PC-3 (cell line): Measurements from ENCODE around the gene ZMIZ1. TPM values are rescaled to one million over a fixed set of nuclear protein-coding genes. Genes with fewer than 3 reads are reported as not detected.

Experiments used
- ATAC-seq: fragments of 200-7000 bp; cut with Tn5 transposase; 2 replicates; pipeline ENCODE4 v1.9.1; 2020; ENCODE audit warnings: mild to moderate bottlenecking, moderate library complexity
- BruUV-seq: library from RNA; stranded (reverse); fragments of 400-500 nt; replicated peaks from 2 replicates; lab custom pipeline; 2021; lab: Mats Ljungman, UMichigan
- CTCF ChIA-PET: fragments of 300-600 bp; sonication (Branson Sonifier 250); formaldehyde crosslinking; loops from one replicate; lab custom pipeline; 2022; ENCODE audit warnings: antibody characterized with exemption; lab: Charles Lee
- POLR2A ChIA-PET: fragments of 300-600 bp; sonication (Branson Sonifier 250); formaldehyde crosslinking; loops from one replicate; lab custom pipeline; 2022; ENCODE audit warnings: antibody characterized with exemption; ENCODE audit not compliant: unreplicated experiment; lab: Charles Lee
- DNase-seq: peaks from one replicate; pipeline ENCODE4 v3.0.0-alpha.2; 2015
- H2AFZ ChIP-seq: fragments of 300-600 bp; sonication (generic); 2 replicates; pipeline ENCODE4 v1.6.0; 2016; ENCODE audit warnings: antibody characterized with exemption, low read length
- H3F3A ChIP-seq: fragments of 300-600 bp; sonication (generic); one replicate; pipeline ENCODE4 v1.6.0; 2017; ENCODE audit warnings: antibody characterized with exemption, low read length, control low read depth, mild to moderate bottlenecking; ENCODE audit not compliant: unreplicated experiment
- H3K27ac ChIP-seq: fragments of 300-600 bp; sonication (generic); 2 replicates; pipeline ENCODE4 v1.5.1; 2016; ENCODE audit warnings: mild to moderate bottlenecking, low read length
- H3K27me3 ChIP-seq: fragments of 300-600 bp; sonication (generic); 2 replicates; pipeline ENCODE4 v1.6.1; 2016; ENCODE audit warnings: low read length, mixed read lengths
- H3K36me3 ChIP-seq: fragments of 300-600 bp; sonication (generic); 2 replicates; pipeline ENCODE4 v1.6.1; 2016; ENCODE audit warnings: low read depth, mixed run types, low read length, mixed read lengths
- H3K4me1 ChIP-seq: fragments of 300-600 bp; sonication (generic); 2 replicates; pipeline ENCODE4 v1.5.1; 2016; ENCODE audit warnings: low read length; ENCODE audit not compliant: insufficient read depth
- H3K4me2 ChIP-seq: fragments of 300-600 bp; sonication (generic); 2 replicates; pipeline ENCODE4 v1.6.0; 2016; ENCODE audit warnings: low read length
- H3K4me3 ChIP-seq: fragments of 300-600 bp; sonication (generic); 2 replicates; pipeline ENCODE4 v1.5.1; 2016; ENCODE audit warnings: mild to moderate bottlenecking, low read length, mixed read lengths
- H3K79me2 ChIP-seq: fragments of 300-600 bp; sonication (generic); 2 replicates; pipeline ENCODE4 v1.6.1; 2017; ENCODE audit warnings: low read length, mixed read lengths
- H3K9ac ChIP-seq: fragments of 300-600 bp; sonication (generic); 2 replicates; pipeline ENCODE4 v1.6.0; 2016; ENCODE audit warnings: mild to moderate bottlenecking, low read length
- H3K9me2 ChIP-seq: fragments of 300-600 bp; sonication (generic); replicated peaks from 2 replicates; pipeline ENCODE4 v1.6.1; 2016; ENCODE audit warnings: mixed run types, low read length, mixed read lengths
- H3K9me3 ChIP-seq: fragments of 300-600 bp; sonication (generic); 2 replicates; pipeline ENCODE4 v1.6.1; 2016; ENCODE audit warnings: low read length, mixed read lengths
- H4K20me1 ChIP-seq: fragments of 300-600 bp; sonication (generic); 2 replicates; pipeline ENCODE4 v1.6.1; 2016; ENCODE audit warnings: low read length, mixed read lengths
- EZH2 ChIP-seq: fragments of 300-600 bp; sonication (generic); IDR thresholded peaks from one replicate; pipeline ENCODE4 v1.6.1; 2017; ENCODE audit warnings: antibody characterized with exemption, mild to moderate bottlenecking, low read length; ENCODE audit not compliant: unreplicated experiment
- EZH2phosphoT487 ChIP-seq: fragments of 300-600 bp; sonication (generic); IDR thresholded peaks from 2 replicates; pipeline ENCODE4 v1.6.1; 2018; ENCODE audit warnings: mild to moderate bottlenecking, antibody characterized with exemption, low read length, borderline replicate concordance
- intact Hi-C: fragments of 100-400 bp; cut with micrococcal nuclease; formaldehyde crosslinking; loops from 2 replicates; pipeline ENCODE4 v1.9.0; 2023
- total RNA-seq: library from RNA; depleted of rRNA; stranded (reverse); fragments of >200 nt; gene quantifications from 2 replicates; pipeline ENCODE4 v1.2.3, GENCODE V29; 2014
- TF ChIP-seq, protein P1 (sequence below): fragments of 300-600 bp; sonication (generic); conservative IDR thresholded peaks from 2 replicates; pipeline ENCODE4 v1.5.1; 2017; ENCODE audit warnings: antibody characterized with exemption, low read depth, mild to moderate bottlenecking, low read length

ZMIZ1 gene
- total RNA-seq, 1 experiment from 2014 or later: 55.4 TPM

DNA sequence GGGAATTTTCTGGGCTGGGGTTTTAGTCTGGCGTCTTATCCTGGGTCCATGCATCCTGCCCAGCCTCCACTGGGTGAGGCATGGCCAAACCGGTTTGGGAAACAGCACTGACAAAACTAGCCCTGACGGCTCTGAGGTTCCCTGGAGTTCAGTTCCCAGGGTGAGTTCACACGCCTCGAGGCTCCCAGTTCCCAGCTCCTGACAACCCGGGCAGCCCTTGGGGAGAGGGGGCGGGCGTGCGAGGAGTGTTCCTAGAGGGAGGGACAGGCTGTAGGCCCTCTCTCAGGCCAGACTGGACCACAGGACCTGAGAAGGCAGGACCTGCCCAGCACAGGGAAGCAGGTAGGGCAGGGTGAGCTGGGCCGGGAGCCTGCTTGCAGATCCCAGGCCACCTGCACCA lies 196.2 kb downstream of the ZMIZ1 start:
- no peaks in the 10 kb centered on the region for H3F3A ChIP-seq
- H2AFZ ChIP-seq: 0 out of 2 replicates have a peak overlapping the region, but pooled peaks have one; percentile 0
- ChIA-PET CTCF (interaction anchor here (0.7 kb wide), 1 partner anchor 13 kb away, joined by 3 read pairs; no protein-coding TSS in a partner anchor), POLR2A (no interaction called here)
- BruUV-seq: no TSS peak
- peaks cover 56% of the 10 kb centered on the region for H3K4me1 ChIP-seq
- H3K79me2 ChIP-seq: peaks cover 7% of the 10 kb centered on the region
- H3K4me2 ChIP-seq: peak overlapping the region; percentile 68
- H4K20me1 ChIP-seq: no peaks in the 10 kb centered on the region
- no peaks in the 10 kb centered on the region for H3K27me3 ChIP-seq
- H3K27ac ChIP-seq: peak overlapping the region; percentile 78
- peak overlapping the region; percentile 63 for H3K9ac ChIP-seq
- peak; percentile 100 for DNase-seq
- H3K9me3 ChIP-seq: no peaks in the 10 kb centered on the region
- H3K4me3 ChIP-seq: peak overlapping the region; percentile 11; the same call in 1 of the 2 replicates
- H3K9me2 ChIP-seq: no peaks in the 10 kb centered on the region
- peak; percentile 72 for ATAC-seq
- H3K36me3 ChIP-seq: 0 out of 2 replicates have a peak, but pooled peaks cover 4% of the 10 kb centered on the region
- TF ChIP-seq EZH2 (no peak), EZH2phosphoT487 (no peak)
- TF ChIP-seq, protein P1, sequence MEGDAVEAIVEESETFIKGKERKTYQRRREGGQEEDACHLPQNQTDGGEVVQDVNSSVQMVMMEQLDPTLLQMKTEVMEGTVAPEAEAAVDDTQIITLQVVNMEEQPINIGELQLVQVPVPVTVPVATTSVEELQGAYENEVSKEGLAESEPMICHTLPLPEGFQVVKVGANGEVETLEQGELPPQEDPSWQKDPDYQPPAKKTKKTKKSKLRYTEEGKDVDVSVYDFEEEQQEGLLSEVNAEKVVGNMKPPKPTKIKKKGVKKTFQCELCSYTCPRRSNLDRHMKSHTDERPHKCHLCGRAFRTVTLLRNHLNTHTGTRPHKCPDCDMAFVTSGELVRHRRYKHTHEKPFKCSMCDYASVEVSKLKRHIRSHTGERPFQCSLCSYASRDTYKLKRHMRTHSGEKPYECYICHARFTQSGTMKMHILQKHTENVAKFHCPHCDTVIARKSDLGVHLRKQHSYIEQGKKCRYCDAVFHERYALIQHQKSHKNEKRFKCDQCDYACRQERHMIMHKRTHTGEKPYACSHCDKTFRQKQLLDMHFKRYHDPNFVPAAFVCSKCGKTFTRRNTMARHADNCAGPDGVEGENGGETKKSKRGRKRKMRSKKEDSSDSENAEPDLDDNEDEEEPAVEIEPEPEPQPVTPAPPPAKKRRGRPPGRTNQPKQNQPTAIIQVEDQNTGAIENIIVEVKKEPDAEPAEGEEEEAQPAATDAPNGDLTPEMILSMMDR: no peak
- intact Hi-C loops: no loop called here

- H3K79me2 ChIP-seq: peaks cover 7% of the 10 kb centered on the region
- no peaks in the 10 kb centered on the region for H3K9me2 ChIP-seq
- H3K4me1 ChIP-seq: peaks cover 56% of the 10 kb centered on the region
- ChIA-PET CTCF (no interaction called here), POLR2A (no interaction called here)
- 0 out of 2 replicates have a peak, but pooled peaks cover 6% of the 10 kb centered on the region for H3K36me3 ChIP-seq
- H2AFZ ChIP-seq: no peak overlapping the region
- ATAC-seq (no peak), DNase-seq (no peak)
- H4K20me1 ChIP-seq: no peaks in the 10 kb centered on the region
- no peaks in the 10 kb centered on the region for H3F3A ChIP-seq
- no peak overlapping the region for H3K4me3 ChIP-seq
- no TSS peak for BruUV-seq
- intact Hi-C loops: loop anchor here (2.0 kb wide), 1 partner anchor 23 kb away; no protein-coding TSS in a partner anchor
- no peaks in the 10 kb centered on the region for H3K9me3 ChIP-seq
- H3K9ac ChIP-seq: peak overlapping the region; percentile 63; the same call in 1 of the 2 replicates
- H3K27ac ChIP-seq: peak overlapping the region; percentile 78
- no peak for TF ChIP-seq EZH2
- TF ChIP-seq EZH2phosphoT487: no peak
- no peaks in the 10 kb centered on the region for H3K27me3 ChIP-seq
- 0 out of 2 replicates have a peak overlapping the region, but pooled peaks have one; percentile 2 for H3K4me2 ChIP-seq
Measured at GRCh38 chr10:79266084-79266483, 197.3 kb downstream of the ZMIZ1 start.

DNA sequence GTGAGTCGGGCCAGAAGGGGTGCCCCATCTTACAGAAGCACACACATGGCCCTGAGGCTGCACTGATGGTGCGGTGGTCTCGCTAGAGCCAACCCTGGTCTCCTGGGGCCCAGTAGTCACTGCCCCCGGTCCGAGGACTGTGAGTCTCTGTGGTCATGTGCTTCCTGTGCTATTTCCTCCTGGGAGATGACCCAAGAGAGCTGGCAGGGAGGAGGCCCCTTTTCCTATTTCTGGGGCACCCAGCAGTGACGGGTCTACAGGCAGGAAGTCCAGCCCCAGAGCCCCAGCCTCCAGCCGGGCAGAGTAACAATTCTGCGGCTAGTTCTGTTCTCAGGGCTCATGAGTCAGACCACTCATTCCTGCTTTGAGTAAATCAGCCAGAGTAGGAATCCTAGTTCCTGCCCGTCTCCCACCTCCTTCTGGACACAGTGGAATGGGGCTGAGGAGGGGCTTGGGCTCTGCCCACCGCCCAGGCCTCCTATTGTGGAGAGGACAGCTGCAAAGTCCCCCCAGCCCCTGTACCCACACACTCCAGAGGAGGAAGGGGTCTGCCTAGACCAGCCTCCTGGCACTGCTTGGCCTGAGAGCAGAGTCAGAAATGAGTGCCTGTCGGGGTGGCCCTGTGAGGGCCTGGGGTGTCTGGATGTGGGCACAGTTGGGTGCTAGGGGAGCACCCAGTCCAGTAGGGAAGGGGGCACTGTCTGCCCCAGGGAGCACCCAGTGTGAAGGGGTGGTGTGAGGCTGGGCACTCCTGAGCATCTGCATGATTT lies 198.0 kb downstream of the ZMIZ1 start:
- H2AFZ ChIP-seq: no peak overlapping the region
- H3K9me2 ChIP-seq: no peaks in the 10 kb centered on the region
- no peaks in the 10 kb centered on the region for H3F3A ChIP-seq
- peak overlapping the region; percentile 78 for H3K27ac ChIP-seq
- TF ChIP-seq, protein P1: no peak
- TF ChIP-seq EZH2 (no peak), EZH2phosphoT487 (no peak)
- CTCF ChIA-PET: interaction anchor here (0.6 kb wide), 1 partner anchor 49 kb away, joined by 4 read pairs; no protein-coding TSS in a partner anchor
- no peak overlapping the region for H3K4me3 ChIP-seq
- H3K4me1 ChIP-seq: peaks cover 56% of the 10 kb centered on the region
- POLR2A ChIA-PET: no interaction called here
- H3K27me3 ChIP-seq: no peaks in the 10 kb centered on the region
- intact Hi-C loops: loop anchor here (2.0 kb wide), 1 partner anchor 24 kb away; no protein-coding TSS in a partner anchor
- DNase-seq (peak; percentile 88), ATAC-seq (peak; percentile 61)
- peak overlapping the region; percentile 2 for H3K4me2 ChIP-seq
- peaks cover 7% of the 10 kb centered on the region for H3K79me2 ChIP-seq
- BruUV-seq: no TSS peak
- no peaks in the 10 kb centered on the region for H4K20me1 ChIP-seq
- H3K36me3 ChIP-seq: 0 out of 2 replicates have a peak, but pooled peaks cover 6% of the 10 kb centered on the region
- no peaks in the 10 kb centered on the region for H3K9me3 ChIP-seq
- peak overlapping the region; percentile 1; the same call in 1 of the 2 replicates for H3K9ac ChIP-seq
